ENCODE data around the gene PRKN.
"Not testable (repeated sequence)": the region's sequence is repeated elsewhere in the genome, so short reads cannot be mapped to it uniquely, and the experiment has no call there.

PRKN gene

DNA sequence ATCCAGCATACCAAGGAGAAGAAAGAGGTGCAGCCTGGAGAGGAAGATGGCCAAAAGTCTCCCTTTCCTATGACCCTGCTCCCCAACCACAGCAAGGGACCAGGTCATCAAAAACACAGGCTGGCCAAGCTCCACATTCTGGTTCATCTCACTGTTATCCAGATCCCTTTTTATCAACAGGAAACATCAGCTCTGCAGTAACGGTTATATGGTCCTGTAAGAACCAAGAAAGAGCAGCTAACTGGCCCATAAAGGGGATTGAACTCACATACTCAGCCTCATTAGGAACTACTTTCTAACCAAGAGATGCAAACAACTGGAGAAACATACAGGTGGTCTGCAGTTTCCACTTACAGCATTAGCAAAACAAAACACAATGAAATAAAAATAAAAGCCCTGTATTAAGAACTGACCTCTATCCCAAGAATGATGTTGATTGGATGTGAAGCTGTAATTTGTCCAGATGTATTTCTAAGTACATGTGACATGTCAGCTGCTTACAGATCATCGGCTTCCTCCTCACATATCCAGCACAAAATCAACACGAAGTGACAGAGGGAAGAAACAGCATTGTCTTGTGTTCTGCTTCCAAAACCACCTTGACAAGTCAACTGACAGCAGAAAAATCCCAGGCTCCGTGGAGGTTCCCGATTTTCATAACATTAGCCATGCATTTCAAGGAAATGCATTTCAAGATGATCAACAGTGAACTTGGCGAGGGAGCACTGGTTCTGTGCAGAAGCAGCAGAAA is 896.5 kb downstream of the PRKN start:
- DNase-seq, result no peak

DNA sequence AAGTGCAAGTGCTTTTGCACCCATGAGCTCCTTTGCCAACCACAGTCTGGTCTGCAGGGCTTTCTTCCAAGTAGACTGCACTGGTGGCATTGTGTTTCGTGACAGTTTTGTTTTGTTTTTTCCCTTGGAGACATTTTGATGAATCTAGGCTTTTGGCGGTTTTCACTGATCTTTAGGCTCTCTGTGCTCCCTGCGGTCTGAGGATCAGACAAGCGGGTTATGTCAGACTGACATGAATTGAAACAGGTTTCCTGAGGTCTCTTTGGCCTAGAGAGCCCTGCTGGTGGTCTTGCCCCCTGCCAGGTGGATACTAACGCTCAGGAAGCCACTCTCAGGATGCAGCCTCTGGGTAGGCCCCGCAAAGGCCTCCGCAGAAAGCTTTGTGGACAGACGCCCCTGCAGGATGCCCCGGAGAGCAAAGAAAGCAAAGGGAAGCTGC is 898.3 kb downstream of the PRKN start:
- no peak for DNase-seq

GRCh38 chr6:161828355-161828754 is 899.2 kb downstream of the PRKN start:
- DNase-seq, result no peak

DNA sequence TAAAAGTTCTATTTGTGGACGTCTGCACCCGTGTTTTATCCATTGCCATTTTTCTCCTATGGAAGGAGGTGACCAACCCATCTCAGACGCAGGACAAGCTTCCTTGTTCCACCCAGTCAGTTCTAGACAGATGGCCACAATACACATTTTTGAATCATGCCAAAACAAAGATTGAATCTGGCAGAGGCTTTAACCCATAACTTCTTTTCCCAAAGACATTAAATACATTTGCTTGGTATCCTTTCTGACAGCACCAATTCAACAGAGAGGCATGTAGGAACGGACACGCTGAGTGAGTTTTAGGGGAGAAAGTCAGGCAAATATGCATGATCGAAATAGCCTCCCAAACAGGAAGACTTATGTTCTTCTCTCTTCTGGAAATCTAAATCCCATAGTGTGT is 901.1 kb downstream of the PRKN start:
- DNase-seq, result no peak

- not testable (repeated sequence) for DNase-seq
Measured at GRCh38 chr6:161822204-161822603, 905.4 kb downstream of the PRKN start.

DNA sequence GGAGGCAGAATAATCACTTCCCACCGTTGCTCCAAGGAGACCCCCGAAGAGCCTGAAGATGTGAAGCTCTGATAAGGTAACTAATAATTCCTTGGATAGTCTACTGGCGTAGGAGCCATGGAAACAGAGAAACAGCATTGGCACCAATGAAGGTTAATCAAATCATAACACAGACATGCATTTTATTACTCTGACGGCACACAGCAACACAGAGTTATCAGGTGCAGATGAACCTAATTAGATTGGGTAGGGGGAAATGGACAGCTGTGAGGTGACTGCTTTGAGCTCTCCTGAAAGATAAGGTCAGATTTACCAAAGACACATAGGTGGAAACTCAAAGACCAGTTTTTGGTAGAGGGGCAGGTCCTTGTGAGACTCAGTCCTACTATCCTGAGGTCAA is 909.7 kb downstream of the PRKN start:
- DNase-seq, result no peak

DNA sequence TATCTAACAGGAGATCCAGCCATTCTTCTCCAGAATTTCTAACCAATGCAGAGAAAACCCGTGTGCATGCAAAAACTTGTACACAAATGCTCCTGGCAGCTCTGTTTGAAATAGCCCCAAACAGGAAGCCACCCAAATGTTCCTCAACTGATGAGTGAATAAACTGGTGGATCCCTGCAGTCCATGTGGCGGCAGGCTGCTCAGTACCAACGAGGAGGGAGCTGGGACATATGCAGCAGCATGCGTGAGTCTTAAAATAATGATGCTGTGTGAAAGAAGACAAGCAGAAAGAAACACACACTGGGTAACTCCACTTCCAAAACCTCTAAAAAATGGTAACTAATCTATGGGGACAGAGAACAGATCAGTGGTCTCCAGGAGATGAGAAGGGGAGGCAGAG is 911.6 kb downstream of the PRKN start:
- no peak for DNase-seq

DNA sequence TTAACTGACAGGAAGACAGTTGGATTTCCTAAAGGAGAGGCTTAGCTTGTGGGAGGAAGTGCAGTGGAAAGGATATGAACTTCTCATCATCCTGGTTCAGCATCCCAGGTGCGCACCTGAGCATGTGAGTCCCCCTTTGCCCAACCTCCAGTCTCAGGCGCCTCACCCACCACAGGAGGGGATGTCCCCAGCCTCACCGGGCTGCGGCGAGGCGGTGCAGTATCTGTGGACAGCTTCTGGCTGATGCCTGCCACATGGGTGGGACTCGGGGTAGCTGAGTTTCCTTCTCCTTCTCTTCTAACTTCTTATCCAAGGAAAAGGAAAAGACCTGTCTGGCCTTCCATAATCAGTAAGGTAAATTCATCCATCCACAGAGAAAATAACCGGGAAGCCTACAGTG is 914.4 kb downstream of the PRKN start:
- no peak for DNase-seq

GRCh38 chr6:161809971-161810370 is 917.6 kb downstream of the PRKN start:
- DNase-seq, result no peak

- DNase-seq, result no peak
Measured at GRCh38 chr6:161804838-161805237, 922.7 kb downstream of the PRKN start.

GRCh38 chr6:161803131-161803530 is 924.4 kb downstream of the PRKN start:
- no peak for DNase-seq

GRCh38 chr6:161802231-161802630 is 925.3 kb downstream of the PRKN start:
- no peak for DNase-seq

DNA sequence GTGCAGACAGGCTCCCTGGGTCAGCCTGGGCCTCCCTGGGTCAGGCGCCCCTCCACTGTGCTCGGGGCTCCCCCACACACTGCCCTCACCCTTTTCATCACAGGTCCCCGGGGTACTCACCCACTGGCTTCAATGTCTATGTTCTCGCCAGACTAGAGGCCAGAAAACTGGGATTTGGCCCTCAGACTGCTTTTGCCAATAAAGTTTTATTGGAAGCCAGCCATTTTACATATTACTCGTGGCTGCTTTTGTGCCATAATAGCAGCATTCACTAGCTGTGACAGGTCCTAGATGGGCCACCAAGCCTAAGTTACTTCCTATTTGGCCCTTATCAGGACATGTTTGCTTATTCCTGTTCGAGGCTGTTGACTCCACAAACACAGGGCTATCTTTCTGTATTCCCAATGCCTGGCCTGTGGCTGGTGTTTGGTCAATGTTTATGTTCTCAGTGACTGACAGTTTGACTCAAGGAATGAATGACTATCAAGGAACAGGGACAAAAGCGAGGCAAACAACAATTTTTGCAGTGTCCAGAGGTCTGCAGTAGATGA is 928.6 kb downstream of the PRKN start:
- no peak for DNase-seq

DNA sequence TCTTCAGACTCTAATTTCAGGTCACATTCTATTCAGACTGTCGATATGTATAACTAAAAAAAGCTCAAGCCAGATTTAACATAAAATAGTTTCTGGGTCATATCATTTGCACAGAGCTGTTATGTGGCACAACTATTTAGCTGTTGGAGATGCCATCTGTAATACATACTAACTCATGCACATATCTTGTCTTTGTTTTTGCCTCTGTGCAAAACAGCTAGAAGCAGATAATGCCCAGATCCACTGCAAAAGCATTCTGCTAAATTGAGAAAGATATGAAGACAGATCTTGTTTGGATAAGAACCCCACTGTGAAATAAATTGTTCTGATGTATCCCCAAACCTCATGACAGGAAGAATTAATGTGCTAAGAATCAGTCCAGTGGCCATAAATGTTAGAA is 930.9 kb downstream of the PRKN start:
- no peak for DNase-seq

DNA sequence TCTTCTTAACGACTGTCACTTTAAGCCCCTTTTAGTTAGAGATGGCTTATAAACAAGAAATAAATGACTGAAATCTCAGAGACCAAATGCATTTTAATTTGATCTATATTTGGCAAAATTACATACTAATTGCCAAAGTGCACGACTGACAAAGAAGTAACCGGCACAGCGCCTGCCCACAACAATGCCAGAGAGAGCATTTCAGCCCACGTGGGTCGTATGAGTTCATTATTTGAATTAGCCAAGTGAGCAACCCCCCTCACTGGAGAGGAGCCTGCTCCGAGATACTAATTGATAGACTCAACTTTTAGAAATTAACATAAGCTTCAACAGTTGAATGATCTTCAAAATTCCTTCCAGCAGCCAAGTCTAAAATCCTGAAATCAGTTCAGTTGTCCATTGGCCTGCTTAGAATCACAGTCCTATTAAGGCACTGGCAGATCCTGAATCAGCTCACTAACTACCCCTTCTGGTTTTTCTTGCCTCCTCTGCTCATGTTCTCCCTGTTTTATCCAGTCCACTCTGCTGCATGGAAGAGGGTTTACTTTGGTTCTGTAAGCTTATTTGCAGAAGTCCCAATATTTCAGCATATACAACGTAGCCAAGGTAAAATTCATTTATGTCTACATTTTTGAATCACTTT is 934.6 kb downstream of the PRKN start:
- DNase-seq, result no peak

GRCh38 chr6:161788531-161788930 is 939.0 kb downstream of the PRKN start:
- no peak for DNase-seq

DNA sequence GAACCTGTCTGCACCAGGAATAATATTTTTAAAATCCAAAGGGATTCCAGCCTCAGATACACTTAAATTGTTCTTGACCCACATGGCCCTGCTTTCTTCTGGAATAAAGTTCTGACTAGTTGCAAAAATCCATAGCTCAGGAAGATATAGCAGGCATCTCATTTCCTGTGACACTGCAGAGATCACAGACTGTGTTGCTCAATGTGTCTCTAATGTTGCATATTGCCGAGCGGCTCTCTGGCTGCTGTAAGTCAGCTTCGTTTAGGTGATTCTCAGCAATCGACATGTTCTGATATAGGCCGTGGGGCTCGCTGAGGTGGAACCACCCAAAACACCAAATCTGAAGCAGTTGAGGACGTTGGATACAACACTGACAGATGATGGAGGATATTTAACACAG is 955.4 kb downstream of the PRKN start:
- DNase-seq, result no peak

DNA sequence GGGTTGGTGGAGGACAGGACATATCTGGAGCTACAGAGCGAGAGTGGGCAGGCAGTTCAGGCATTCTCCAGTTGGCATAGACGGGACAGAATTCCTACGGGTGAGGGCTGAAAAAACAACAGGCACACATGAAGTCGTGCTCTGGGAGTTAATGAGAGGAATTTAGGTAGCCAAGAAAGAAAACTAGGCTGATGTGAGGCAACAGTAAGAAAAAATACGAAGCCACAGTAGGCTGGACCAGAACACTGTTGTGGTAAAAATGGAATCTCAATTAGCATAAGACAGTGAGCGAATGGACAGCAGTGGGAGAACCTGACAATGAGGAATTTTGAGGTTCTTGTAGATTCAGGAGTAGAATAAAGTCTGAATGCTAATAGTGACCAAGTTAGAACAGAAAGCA is 965.6 kb downstream of the PRKN start:
- DNase-seq, result no peak

- no peak for DNase-seq
Measured at GRCh38 chr6:161755080-161755479, 972.5 kb downstream of the PRKN start.

- DNase-seq, result no peak
Measured at GRCh38 chr6:161750686-161751085, 976.9 kb downstream of the PRKN start.

DNA sequence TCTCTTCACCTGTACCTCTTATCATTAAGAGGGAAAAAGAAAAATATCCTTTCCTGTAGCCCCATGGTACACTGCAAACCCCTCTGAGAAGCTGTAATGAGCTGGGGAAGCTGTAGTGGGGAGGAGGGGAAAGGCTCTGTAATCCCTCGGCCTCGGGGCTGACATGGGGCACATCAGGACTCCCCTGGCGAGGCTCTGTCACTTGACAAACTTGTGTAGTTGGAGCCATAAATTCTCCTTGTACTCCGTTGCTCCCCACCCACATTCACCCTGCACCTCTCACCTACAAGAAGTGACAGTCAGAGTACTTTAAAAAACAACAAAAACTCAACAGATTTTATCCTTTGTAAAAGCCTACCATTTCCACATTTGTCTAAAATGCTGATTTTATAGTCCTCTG is 978.0 kb downstream of the PRKN start:
- DNase-seq, result no peak

DNA sequence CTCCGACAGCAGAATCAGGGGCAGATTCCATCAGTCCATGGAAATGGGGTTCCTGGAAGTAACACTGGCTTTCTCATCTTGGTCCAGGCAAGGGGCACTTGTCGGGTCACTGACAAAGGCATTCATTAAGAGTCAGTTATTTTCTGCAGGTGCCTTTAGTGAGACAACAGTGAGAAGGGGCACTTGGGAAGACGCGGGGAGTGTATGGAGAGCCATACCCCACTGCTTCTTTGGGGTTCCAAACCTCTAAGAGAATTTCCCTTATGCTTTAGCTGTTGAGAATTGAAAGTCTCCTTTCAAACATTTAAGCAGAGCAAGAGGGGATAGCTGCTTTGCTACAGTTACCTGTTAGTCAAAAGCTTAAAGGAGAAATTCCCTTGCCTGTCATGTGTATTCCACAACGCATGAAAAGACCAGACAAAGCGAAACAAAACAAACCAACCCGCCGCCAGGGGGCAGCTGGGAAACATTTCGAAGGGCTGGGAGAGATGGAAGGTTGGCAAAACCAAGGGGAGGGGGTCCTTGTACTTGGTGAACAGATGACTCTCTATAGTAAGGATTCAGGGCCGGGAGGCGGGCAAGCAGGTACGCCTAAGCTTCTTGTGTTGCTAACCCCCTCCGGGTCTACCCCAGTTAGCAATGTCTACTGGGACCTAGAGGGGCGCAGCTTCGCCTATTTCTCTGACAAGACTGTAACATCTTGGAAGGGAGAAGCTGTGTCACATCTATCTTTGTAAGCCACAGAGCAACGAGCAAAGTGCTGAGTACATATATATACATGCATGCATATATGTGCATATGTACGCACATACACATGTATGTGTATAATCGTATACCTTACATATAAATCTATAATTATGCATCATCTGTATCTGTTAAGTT is 978.8 kb downstream of the PRKN start:
- no peak for DNase-seq

DNA sequence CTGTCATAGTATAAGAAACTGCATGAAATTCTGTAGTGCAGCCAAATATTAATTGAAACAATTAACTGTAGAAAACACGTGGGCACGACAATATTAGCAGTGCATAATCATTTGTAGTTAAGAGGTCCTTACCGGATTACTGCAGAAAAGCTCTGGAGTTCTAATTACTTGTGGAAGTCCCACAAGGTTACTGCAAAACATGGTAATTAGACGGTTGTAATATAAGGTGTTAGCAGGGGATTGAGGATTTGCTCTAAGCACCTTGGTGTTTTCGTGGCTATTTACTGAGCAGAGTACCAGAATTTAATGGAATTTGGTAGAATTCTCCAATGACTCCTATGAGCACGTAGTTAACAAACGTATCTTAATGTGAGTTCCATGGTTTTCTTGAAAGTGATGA is 980.1 kb downstream of the PRKN start:
- no peak for DNase-seq
